RWPE2 (cell line): ENCODE measurements around the gene BMP2K.

ENCODE experiments used
- ATAC-seq: fragments of 200-7000 bp; cut with Tn5 transposase; 3 replicates; pipeline ENCODE4 v1.9.1; 2021; ENCODE audit warnings: low read depth
- DNase-seq: peaks from one replicate; pipeline ENCODE4 v3.0.0-alpha.2; 2020; ENCODE audit warnings: low spot score
- H3K27ac ChIP-seq: fragments of 450-650 bp; 2 replicates; pipeline ENCODE4 v1.5.1; 2017; ENCODE audit warnings: mild to moderate bottlenecking; ENCODE audit not compliant: poor library complexity, severe bottlenecking
- H3K27me3 ChIP-seq: fragments of 250-450 bp; sonication (Bioruptor Pico); 2 replicates; pipeline ENCODE4 v1.5.1; 2021; ENCODE audit warnings: mild to moderate bottlenecking, moderate library complexity; ENCODE audit not compliant: insufficient read depth, poor library complexity, severe bottlenecking
- H3K36me3 ChIP-seq: fragments of 250-450 bp; sonication (Bioruptor Pico); 2 replicates; pipeline ENCODE4 v1.5.1; 2020; ENCODE audit warnings: low read depth, mild to moderate bottlenecking, moderate library complexity
- H3K4me1 ChIP-seq: fragments of 250-450 bp; sonication (Bioruptor Pico); 2 replicates; pipeline ENCODE4 v1.5.1; 2021; ENCODE audit warnings: mild to moderate bottlenecking, moderate library complexity; ENCODE audit not compliant: insufficient read depth, poor library complexity, severe bottlenecking
- H3K4me3 ChIP-seq: fragments of 250-450 bp; sonication (Bioruptor Pico); 2 replicates; pipeline ENCODE4 v1.5.1; 2021; ENCODE audit warnings: mild to moderate bottlenecking, moderate library complexity; ENCODE audit not compliant: severe bottlenecking
- H3K9me3 ChIP-seq: fragments of 250-450 bp; sonication (Bioruptor Pico); 2 replicates; pipeline ENCODE4 v1.5.1; 2021; ENCODE audit warnings: mild to moderate bottlenecking, moderate library complexity; ENCODE audit not compliant: severe bottlenecking
- CTCF ChIP-seq: fragments of 450-650 bp; IDR thresholded peaks from one replicate; pipeline ENCODE4 v1.5.1; 2017; ENCODE audit warnings: mild to moderate bottlenecking, moderate library complexity; ENCODE audit not compliant: poor library complexity, severe bottlenecking

Gene BMP2K

GRCh38 chr4:78774417-78774816 lies 1.7 kb upstream of the BMP2K start:
- Histone ChIP-seq H3K9me3 (no peaks in the 10 kb centered on the region), H3K4me3 (no peak overlapping the region), H3K4me1 (peaks cover 20% of the 10 kb centered on the region), H3K36me3 (no peaks in the 10 kb centered on the region), H3K27ac (no peak overlapping the region), H3K27me3 (no peaks in the 10 kb centered on the region)
- no peak for TF ChIP-seq CTCF
- ATAC-seq, result no peak
- DNase-seq, result no peak

GRCh38 chr4:78775303-78776078 lies 659 bp upstream of the BMP2K start:
- ATAC-seq (peak; percentile 47), DNase-seq (peak; percentile 78)
- Histone ChIP-seq H3K4me1 (peaks cover 14% of the 10 kb centered on the region), H3K27me3 (no peaks in the 10 kb centered on the region), H3K36me3 (no peaks in the 10 kb centered on the region), H3K9me3 (no peaks in the 10 kb centered on the region), H3K4me3 (peak overlapping the region; percentile 96), H3K27ac (peak overlapping the region; percentile 82)
- no peak for TF ChIP-seq CTCF

- peak; percentile 65 for DNase-seq
- Histone ChIP-seq H3K4me3 (peak overlapping the region; percentile 96), H3K27me3 (no peaks in the 10 kb centered on the region), H3K4me1 (peaks cover 14% of the 10 kb centered on the region), H3K27ac (peak overlapping the region; percentile 82), H3K36me3 (no peaks in the 10 kb centered on the region), H3K9me3 (no peaks in the 10 kb centered on the region)
- peak; percentile 75 for ATAC-seq
- no peak for TF ChIP-seq CTCF
These were observed 802 bp downstream of the BMP2K start for GRCh38 chr4:78776729-78777575.

GRCh38 chr4:78777576-78777940 lies 1.4 kb downstream of the BMP2K start:
- Histone ChIP-seq H3K9me3 (no peaks in the 10 kb centered on the region), H3K36me3 (no peaks in the 10 kb centered on the region), H3K27me3 (no peaks in the 10 kb centered on the region), H3K27ac (no peak overlapping the region), H3K4me1 (peaks cover 14% of the 10 kb centered on the region), H3K4me3 (peak overlapping the region; percentile 96)
- DNase-seq, result no peak
- no peak for ATAC-seq
- no peak for TF ChIP-seq CTCF
